Heart left ventricle (tissue), 13 donors: ENCODE measurements around the gene TAF6.
"Not testable (repeated sequence)": the region's sequence is repeated elsewhere in the genome, so short reads cannot be mapped to it uniquely, and the experiment has no call there.

Experiments
- CTCF ChIP-seq, 12 donors: fragments of 200-600 bp; sonication (generic) in 4 of 12; IDR thresholded peaks; one replicate each; pipeline versions ENCODE4 v1.5.0 to v1.8.0; 2018 to 2022; ENCODE audit warnings: antibody characterized with exemption in 12 of 12, mild to moderate bottlenecking in 5 of 12
- POLR2A ChIP-seq, 2 donors: fragments of 450-650 bp; IDR thresholded peaks; one replicate each; pipeline ENCODE4 v1.6.1; 2017; ENCODE audit warnings: antibody characterized with exemption in 2 of 2, mild to moderate bottlenecking in 2 of 2, moderate library complexity in 2 of 2
- donor health status: ischemic (EF 13 %, LVEDD 7.1; RV severe dilation, severe dysfunction).
- donor health status: DM: no; HTN: yes; CAD: no.
- donor health status: DM: no; HTN: no; CAD: no.
- donor health status: ischemic (EF 25% LVEDD 6.9; RV normal size, moderate dysfunction).
- donor health status: ischemic (EF 25% LVEDD 5.7; RV mildly dilated, moderate dysfunction).
- donor health status: ischemic (EF 35%, LVEDD 5.7; RV mildly dilated, moderate dysfunction).
- donor health status: nonischemic (EF 11% LVEDD 7.7; RV severe dilation, severe dysfunction).
- donor health status: DM: yes; HTN: yes; CAD: no.
- donor health status: PGD.
- donor health status: ischemic (EF 29% LVEDD 5.4; RV normal size, mild dysfunction).
- donor health status: nonischemic (EF 23%, LVEDD 6.1; RV moderate dilation, normal function).

GRCh38 chr7:100146350-100146749, 27.2 kb upstream of the TAF6 start:
- not testable (repeated sequence) for TF ChIP-seq CTCF, POLR2A (IDR thresholded peaks at IDR 0.05)
